IMR-90 (cell line): Measurements from ENCODE around the gene PRDM1. TPM values are rescaled to one million over a fixed set of nuclear protein-coding genes. Genes with fewer than 3 reads are reported as not detected.

Experiments used
- ATAC-seq: fragments of 200-7000 bp; cut with Tn5 transposase; 2 replicates; pipeline ENCODE4 v1.9.1; 2020; ENCODE audit warnings: low read depth, mild to moderate bottlenecking, moderate library complexity
- BruUV-seq: library from RNA; stranded (reverse); fragments of 400-500 nt; replicated peaks from 2 replicates; lab custom pipeline; 2021; lab: Mats Ljungman, UMichigan
- CTCF ChIA-PET: fragments of 300-600 bp; formaldehyde crosslinking; extraction: SDS; loops from one replicate; lab custom pipeline; 2021; ENCODE audit warnings: antibody characterized with exemption; lab: Yijun Ruan, JAX
- POLR2A ChIA-PET: fragments of 300-600 bp; sonication (Branson Sonifier 250); formaldehyde crosslinking; loops from one replicate; lab custom pipeline; 2022; ENCODE audit warnings: antibody characterized with exemption; ENCODE audit not compliant: unreplicated experiment; lab: Charles Lee
- DNase-seq: peaks from one replicate; pipeline ENCODE4 v3.0.0; 2013
- H2AFZ ChIP-seq: replicated peaks from 2 replicates; pipeline ENCODE3; 2013; ENCODE audit warnings: low read length, mild to moderate bottlenecking; ENCODE audit not compliant: poor library complexity
- H2AK5ac ChIP-seq: 2 replicates; pipeline ENCODE4 v1.6.1; 2013; ENCODE audit warnings: low read depth, low read length, inconsistent platforms
- H2AK9ac ChIP-seq: replicated peaks from 2 replicates; pipeline ENCODE3; 2013; ENCODE audit warnings: mild to moderate bottlenecking, low read depth, low read length, moderate library complexity; ENCODE audit not compliant: poor library complexity
- H2BK120ac ChIP-seq: 2 replicates; pipeline ENCODE4 v1.6.1; 2013; ENCODE audit warnings: low read depth, low read length, inconsistent platforms
- H2BK15ac ChIP-seq: 3 replicates; pipeline ENCODE4 v1.6.1; 2013; ENCODE audit warnings: low read depth, low read length, inconsistent platforms
- H2BK20ac ChIP-seq: 2 replicates; pipeline ENCODE4 v1.6.1; 2013; ENCODE audit warnings: low read depth, mild to moderate bottlenecking, inconsistent platforms, low read length, moderate library complexity
- H2BK5ac ChIP-seq: 2 replicates; pipeline ENCODE4 v1.6.1; 2013; ENCODE audit warnings: mild to moderate bottlenecking, low read depth, low read length, inconsistent platforms; ENCODE audit not compliant: poor library complexity, severe bottlenecking
- H3K14ac ChIP-seq: replicated peaks from 2 replicates; pipeline ENCODE4 v1.6.1; 2013; ENCODE audit warnings: low read depth, low read length, inconsistent platforms
- H3K18ac ChIP-seq: 2 replicates; pipeline ENCODE4 v1.6.1; 2013; ENCODE audit warnings: low read depth, low read length, control low read depth
- H3K23ac ChIP-seq: 2 replicates; pipeline ENCODE4 v1.6.1; 2013; ENCODE audit warnings: low read depth, low read length, inconsistent platforms
- H3K27ac ChIP-seq: 2 replicates; pipeline ENCODE4 v1.5.1; 2013; ENCODE audit warnings: mild to moderate bottlenecking, control low read depth, low read length; ENCODE audit not compliant: insufficient read depth
- H3K27me3 ChIP-seq: 2 replicates; pipeline ENCODE4 v1.6.1; 2013; ENCODE audit warnings: low read length; ENCODE audit not compliant: control insufficient read depth, insufficient read depth
- H3K36me3 ChIP-seq: 2 replicates; pipeline ENCODE4 v1.6.1; 2013; ENCODE audit warnings: low read length, mixed read lengths; ENCODE audit not compliant: control insufficient read depth, insufficient read depth
- H3K4ac ChIP-seq: 2 replicates; pipeline ENCODE4 v1.6.1; 2013; ENCODE audit warnings: low read depth, low read length, inconsistent platforms
- H3K4me1 ChIP-seq: 2 replicates; pipeline ENCODE4 v1.6.1; 2013; ENCODE audit warnings: low read length, mixed read lengths; ENCODE audit not compliant: control insufficient read depth, insufficient read depth
- H3K4me2 ChIP-seq: 2 replicates; pipeline ENCODE4 v1.6.1; 2013; ENCODE audit warnings: low read depth, mild to moderate bottlenecking, control low read depth, low read length, moderate library complexity
- H3K4me3 ChIP-seq: 2 replicates; pipeline ENCODE4 v1.5.1; 2013; ENCODE audit warnings: low read depth, mild to moderate bottlenecking, control low read depth, low read length, moderate library complexity; ENCODE audit not compliant: insufficient read depth
- H3K56ac ChIP-seq: 2 replicates; pipeline ENCODE4 v1.6.1; 2013; ENCODE audit warnings: low read length, inconsistent platforms; ENCODE audit not compliant: insufficient read depth; ENCODE audit errors: extremely low read depth
- H3K79me1 ChIP-seq, 2 experiments: 2 replicates each; pipeline ENCODE4 v1.6.1; 2013; ENCODE audit warnings: low read length in 2 of 2, inconsistent platforms in 1 of 2, low read depth in 1 of 2
- H3K9ac ChIP-seq: 2 replicates; pipeline ENCODE4 v1.6.1; 2013; ENCODE audit warnings: low read depth, low read length, control low read depth
- H3K9me1 ChIP-seq: 2 replicates; pipeline ENCODE4 v1.6.1; 2013; ENCODE audit warnings: low read length, inconsistent platforms; ENCODE audit not compliant: insufficient read depth
- H3K9me3 ChIP-seq: 2 replicates; pipeline ENCODE4 v1.6.1; 2013; ENCODE audit warnings: low read length; ENCODE audit not compliant: control insufficient read depth, insufficient read depth
- H4K20me1 ChIP-seq: 2 replicates; pipeline ENCODE4 v1.6.1; 2013; ENCODE audit warnings: low read length, inconsistent platforms; ENCODE audit not compliant: insufficient read depth
- H4K5ac ChIP-seq: 2 replicates; pipeline ENCODE4 v1.6.1; 2013; ENCODE audit warnings: mild to moderate bottlenecking, low read depth, low read length, control low read depth
- H4K8ac ChIP-seq, 2 experiments: 2 replicates each; pipeline ENCODE4 v1.6.1; 2013; ENCODE audit warnings: low read depth in 2 of 2, low read length in 2 of 2, control low read depth in 1 of 2, inconsistent platforms in 1 of 2
- H4K91ac ChIP-seq: 2 replicates; pipeline ENCODE4 v1.6.1; 2013; ENCODE audit warnings: low read depth, low read length, inconsistent platforms; ENCODE audit not compliant: insufficient read depth
- BHLHE40 ChIP-seq: fragments of 150-350 bp; IDR thresholded peaks from 2 replicates; pipeline ENCODE4 v1.6.1; 2016; ENCODE audit warnings: mild to moderate bottlenecking, low read depth, low read length
- CEBPB ChIP-seq: IDR thresholded peaks from 2 replicates; pipeline ENCODE4 v1.6.1; 2012; ENCODE audit warnings: low read depth, low read length, improper control_type of control experiment
- MXI1 ChIP-seq: IDR thresholded peaks from 2 replicates; pipeline ENCODE4 v1.6.1; 2012; ENCODE audit warnings: low read depth, mild to moderate bottlenecking, low read length, moderate library complexity, borderline replicate concordance
- WGBS, 2 experiments: methylation state at CpG; one replicate each; pipeline versions ENCODE4 v1.1.5 to v1.1.7; 2013; ENCODE audit warnings: missing lambda C conversion rate in 2 of 2; ENCODE audit not compliant: insufficient read length in 1 of 2; ENCODE audit errors: extremely low coverage in 2 of 2; 5-methylcytosine and 5-hydroxymethylcytosine counted together
- dilution Hi-C: fragments of 300-500 bp; cut with HindIII; formaldehyde crosslinking; loops from one replicate; pipeline ENCODE4 v1.14.3; 2018; ENCODE audit warnings: low sequenced_read_pairs; ENCODE audit not compliant: unreplicated experiment
- in situ Hi-C: fragments of 300-500 bp; cut with MboI; formaldehyde crosslinking; loops from 3 replicates; pipeline ENCODE4 v1.14.3; 2019; ENCODE audit warnings: low sequenced_read_pairs, inconsistent platforms, mixed read lengths
- intact Hi-C: fragments of 100-400 bp; cut with micrococcal nuclease; formaldehyde crosslinking; loops from 2 replicates; pipeline ENCODE4 v1.10.0; 2022
- polyA plus RNA-seq, 3 experiments: library from polyadenylated mRNA; depleted of rRNA; stranded (reverse); fragments of >200 nt; gene quantifications; 2 replicates each; pipeline ENCODE4 v1.2.3, GENCODE V29; 2012; ENCODE audit warnings: low replicate concordance in 1 of 3
- total RNA-seq: library from RNA; depleted of rRNA; stranded (reverse); fragments of >200 nt; gene quantifications from 2 replicates; pipeline ENCODE4 v1.2.3, GENCODE V29; 2012

The PRDM1 gene
- total and polyA plus RNA-seq, 2 of the 4 experiments (the other 2 are of a cell fraction), result 2.3 to 3.0 TPM

- Histone ChIP-seq H3K79me1 (no peaks in the 10 kb centered on the region), H3K9ac (no peak overlapping the region)
- dilution Hi-C loops, result no loop called here
Measured at GRCh38 chr6:106077170-106077569, 9.0 kb upstream of the PRDM1 start.

More at GRCh38 chr6:106077170-106077569, 9.0 kb upstream of the PRDM1 start:
- H3K9me1 ChIP-seq, result peaks cover 9% of the 10 kb centered on the region
- H2AK9ac ChIP-seq, result no peak overlapping the region
- ChIA-PET POLR2A (interaction anchor here (0.5 kb wide), 1 partner anchor 273 kb away, joined by 3 read pairs; no protein-coding TSS in a partner anchor), CTCF (no interaction called here)
- no peak overlapping the region for H3K23ac ChIP-seq
- H2BK20ac ChIP-seq, result peak overlapping the region; percentile 43
- H4K91ac ChIP-seq, result no peak overlapping the region
- no CpG with 5 or more reads among the region's 3 CpGs for WGBS, 2 experiments
- H3K18ac ChIP-seq, result peak overlapping the region; percentile 38; the same call in 1 of the 2 replicates
- in situ Hi-C loops, result no loop called here
- ATAC-seq, result no peak; the same call in 1 of the 2 replicates
- peak overlapping the region; percentile 44 for H2AFZ ChIP-seq
- H3K4ac ChIP-seq, result peak overlapping the region; percentile 38; the same call in 1 of the 2 replicates
- BruUV-seq, result no TSS peak
- DNase-seq, result peak; percentile 53
- no peak overlapping the region for H3K4me3 ChIP-seq
- no peak overlapping the region for H2BK5ac ChIP-seq
- no peaks in the 10 kb centered on the region for H3K9me3 ChIP-seq
- no peaks in the 10 kb centered on the region for H4K20me1 ChIP-seq
- peak overlapping the region; percentile 5; the same call in 1 of the 2 replicates for H3K4me2 ChIP-seq
- H3K27ac ChIP-seq, result no peak overlapping the region
- H3K27me3 ChIP-seq, result no peaks in the 10 kb centered on the region
- TF ChIP-seq CEBPB, result no peak
- TF ChIP-seq BHLHE40, result no peak
- TF ChIP-seq MXI1, result 0 out of 2 replicates have a peak, but pooled peaks have one; percentile 31
- H2BK120ac ChIP-seq, result peak overlapping the region; percentile 40
- no peaks in the 10 kb centered on the region for H3K36me3 ChIP-seq
- peak overlapping the region; percentile 3; the same call in 1 of the 2 replicates for H4K5ac ChIP-seq
- intact Hi-C loops, result no loop called here
- H3K56ac ChIP-seq, result no peak overlapping the region
- peak overlapping the region in 1 of 2 experiments; percentile 23; a peak in 1 of 4 replicates for H4K8ac ChIP-seq
- peak overlapping the region; percentile 56 for H3K14ac ChIP-seq
- peak overlapping the region; percentile 37; the same call in 1 of the 2 replicates for H2AK5ac ChIP-seq
- peaks cover 8% of the 10 kb centered on the region for H3K4me1 ChIP-seq
- peak overlapping the region; percentile 30; the same call in 2 of the 3 replicates for H2BK15ac ChIP-seq
